Naive B cell (primary cell): ENCODE measurements around the gene PCSK5. TPM values are rescaled to one million over a fixed set of nuclear protein-coding genes. Genes with fewer than 3 reads are reported as not detected.
"Not testable (repeated sequence)": the region's sequence is repeated elsewhere in the genome, so short reads cannot be mapped to it uniquely, and the experiment has no call there.

Experiments used
- ATAC-seq, 2 donors: fragments of 150-1000 bp; cut with Tn5 transposase; 2 replicates each; pipeline ENCODE4 v1.10.0; 2021; ENCODE audit warnings: low read depth in 2 of 2, mild to moderate bottlenecking in 2 of 2, moderate library complexity in 2 of 2
- DNase-seq: peaks from one replicate; pipeline ENCODE4 v3.0.0; 2022
- H3K27ac Mint-ChIP-seq, 6 donors: one replicate each; pipeline ENCODE4 v1.8.0; 2020 to 2022; ENCODE audit warnings: mild to moderate bottlenecking in 6 of 6, mixed read lengths in 6 of 6, moderate library complexity in 5 of 6, inconsistent platforms in 2 of 6
- H3K27me3 Mint-ChIP-seq, 3 donors: one replicate each; pipeline ENCODE4 v1.8.0; 2021 to 2022; ENCODE audit warnings: mixed read lengths in 3 of 3, mild to moderate bottlenecking in 1 of 3
- H3K36me3 Mint-ChIP-seq, 2 donors: one replicate each; pipeline ENCODE4 v1.8.0; 2020 to 2022; ENCODE audit warnings: mixed read lengths in 2 of 2, inconsistent platforms in 1 of 2, mild to moderate bottlenecking in 1 of 2
- H3K4me1 Mint-ChIP-seq, 3 donors: one replicate each; pipeline ENCODE4 v1.8.0; 2020 to 2022; ENCODE audit warnings: mixed read lengths in 3 of 3, inconsistent platforms in 1 of 3, mild to moderate bottlenecking in 1 of 3, moderate library complexity in 1 of 3
- H3K4me3 Mint-ChIP-seq, 8 donors: one replicate each; pipeline ENCODE4 v1.8.0; 2020 to 2022; ENCODE audit warnings: mild to moderate bottlenecking in 8 of 8, mixed read lengths in 8 of 8, moderate library complexity in 8 of 8, inconsistent platforms in 2 of 8
- H3K9me3 Mint-ChIP-seq, 7 donors: one replicate each; pipeline ENCODE4 v1.8.0; 2020 to 2022; ENCODE audit warnings: mixed read lengths in 7 of 7, mild to moderate bottlenecking in 5 of 7, inconsistent platforms in 2 of 7, moderate library complexity in 1 of 7
- polyA plus RNA-seq, 6 donors: library from polyadenylated mRNA; unstranded; fragments of 300-500 nt; fragmentation: Illumina TruSeq; gene quantifications; one replicate each; pipeline ENCODE4 v1.2.3, GENCODE V29; 2021; ENCODE audit warnings: low read depth in 6 of 6

PCSK5 gene
- polyA plus RNA-seq, 6 donors from 2014 or later = 0.05 TPM; not detected in 5

- Mint-ChIP-seq H3K27ac (peak overlapping the region in 1 of 6 donors; percentile 32), H3K4me1 (no peaks in the 10 kb centered on the region), H3K4me3 (no peak overlapping the region), H3K9me3 (peaks cover 0 to 3% (median 0%) of the 10 kb centered on the region in 7 donors), H3K27me3 (peaks cover 8 to 29% (median 13%) of the 10 kb centered on the region in 3 donors), H3K36me3 (no peaks in the 10 kb centered on the region)
- ATAC-seq (no peak), DNase-seq (no peak)
Observed at GRCh38 chr9:76321195-76321828, 430.8 kb downstream of the PCSK5 start.

GRCh38 chr9:76322810-76323209 is 432.3 kb downstream of the PCSK5 start:
- peaks cover 0 to 3% (median 0%) of the 10 kb centered on the region in 7 donors for H3K9me3 Mint-ChIP-seq
- no peak overlapping the region for H3K27ac Mint-ChIP-seq

GRCh38 chr9:76323490-76323889 is 433.0 kb downstream of the PCSK5 start:
- H3K27ac Mint-ChIP-seq = no peak overlapping the region
- H3K27me3 Mint-ChIP-seq = peaks cover 14 to 26% (median 18%) of the 10 kb centered on the region in 3 donors
- DNase-seq (no peak), ATAC-seq (no peak)
- no peak overlapping the region for H3K4me3 Mint-ChIP-seq
- H3K36me3 Mint-ChIP-seq = no peaks in the 10 kb centered on the region
- no peaks in the 10 kb centered on the region for H3K4me1 Mint-ChIP-seq
- peaks cover 0 to 3% (median 0%) of the 10 kb centered on the region in 7 donors for H3K9me3 Mint-ChIP-seq

More at GRCh38 chr9:76322810-76323209, 432.3 kb downstream of the PCSK5 start:
- Mint-ChIP-seq H3K36me3 (no peaks in the 10 kb centered on the region), H3K27me3 (peaks cover 8 to 25% (median 13%) of the 10 kb centered on the region in 3 donors), H3K4me3 (no peak overlapping the region), H3K4me1 (no peaks in the 10 kb centered on the region)
- DNase-seq (no peak), ATAC-seq (no peak)

GRCh38 chr9:76324030-76324429 is 433.6 kb downstream of the PCSK5 start:
- H3K4me1 Mint-ChIP-seq, ATAC-seq, H3K27ac Mint-ChIP-seq, H3K9me3 Mint-ChIP-seq, H3K36me3 Mint-ChIP-seq, H3K4me3 Mint-ChIP-seq, DNase-seq: not testable (repeated sequence)
- H3K27me3 Mint-ChIP-seq = peaks cover 16 to 28% (median 16%) of the 10 kb centered on the region in 3 donors

GRCh38 chr9:76330034-76330433 is 439.6 kb downstream of the PCSK5 start:
- Mint-ChIP-seq H3K27me3 (peaks cover 19 to 32% (median 31%) of the 10 kb centered on the region in 3 donors), H3K27ac (no peak overlapping the region), H3K36me3 (no peaks in the 10 kb centered on the region), H3K4me1 (no peaks in the 10 kb centered on the region), H3K9me3 (peaks cover 0 to 5% (median 2%) of the 10 kb centered on the region in 7 donors), H3K4me3 (no peak overlapping the region)
- DNase-seq = no peak
- no peak for ATAC-seq

GRCh38 chr9:76333388-76333787 is 442.9 kb downstream of the PCSK5 start:
- Mint-ChIP-seq H3K4me3 (no peak overlapping the region), H3K36me3 (no peaks in the 10 kb centered on the region), H3K9me3 (peaks cover 0 to 3% (median 2%) of the 10 kb centered on the region in 7 donors), H3K27me3 (peaks cover 18 to 31% (median 28%) of the 10 kb centered on the region in 3 donors), H3K27ac (no peak overlapping the region), H3K4me1 (no peaks in the 10 kb centered on the region)
- ATAC-seq (no peak), DNase-seq (no peak)

GRCh38 chr9:76333964-76334363 is 443.5 kb downstream of the PCSK5 start:
- peaks cover 16 to 33% (median 31%) of the 10 kb centered on the region in 3 donors for H3K27me3 Mint-ChIP-seq
- H3K4me3 Mint-ChIP-seq = no peak overlapping the region
- peaks cover 0 to 3% (median 2%) of the 10 kb centered on the region in 7 donors for H3K9me3 Mint-ChIP-seq
- no peaks in the 10 kb centered on the region for H3K4me1 Mint-ChIP-seq
- no peak for ATAC-seq
- H3K36me3 Mint-ChIP-seq = no peaks in the 10 kb centered on the region
- no peak for DNase-seq
- no peak overlapping the region for H3K27ac Mint-ChIP-seq

GRCh38 chr9:76336027-76336426 is 445.6 kb downstream of the PCSK5 start:
- H3K9me3 Mint-ChIP-seq = peaks cover 0 to 6% (median 2%) of the 10 kb centered on the region in 7 donors
- no peak for DNase-seq
- no peaks in the 10 kb centered on the region for H3K4me1 Mint-ChIP-seq
- no peak overlapping the region for H3K4me3 Mint-ChIP-seq
- ATAC-seq = no peak
- H3K27me3 Mint-ChIP-seq = peaks cover 5 to 40% (median 35%) of the 10 kb centered on the region in 3 donors
- H3K27ac Mint-ChIP-seq = peak overlapping the region in 1 of 6 donors; percentile 40
- H3K36me3 Mint-ChIP-seq = no peaks in the 10 kb centered on the region

- peaks cover under 1 to 6% (median 2%) of the 10 kb centered on the region in 7 donors for H3K9me3 Mint-ChIP-seq
- peaks cover 11 to 51% (median 29%) of the 10 kb centered on the region in 3 donors for H3K27me3 Mint-ChIP-seq
- H3K36me3 Mint-ChIP-seq = peaks cover 0 to 2% of the 10 kb centered on the region in 2 donors
- no peak for ATAC-seq
- DNase-seq = no peak
- peak overlapping the region in 1 of 6 donors; percentile 1 for H3K27ac Mint-ChIP-seq
- no peak overlapping the region for H3K4me3 Mint-ChIP-seq
- H3K4me1 Mint-ChIP-seq = no peaks in the 10 kb centered on the region
Observed at GRCh38 chr9:76338418-76338817, 447.9 kb downstream of the PCSK5 start.

- Mint-ChIP-seq H3K36me3 (peaks cover 0 to 7% of the 10 kb centered on the region in 2 donors), H3K4me1 (no peaks in the 10 kb centered on the region), H3K27ac (no peak overlapping the region), H3K9me3 (peaks cover 3 to 8% (median 4%) of the 10 kb centered on the region in 7 donors), H3K27me3 (peaks cover 17 to 48% (median 27%) of the 10 kb centered on the region in 3 donors), H3K4me3 (no peak overlapping the region)
- DNase-seq (no peak), ATAC-seq (no peak)
Observed at GRCh38 chr9:76341616-76342015, 451.1 kb downstream of the PCSK5 start.

GRCh38 chr9:76342201-76342600 is 451.7 kb downstream of the PCSK5 start:
- Mint-ChIP-seq H3K4me1 (no peaks in the 10 kb centered on the region), H3K27ac (no peak overlapping the region), H3K9me3 (peaks cover 3 to 8% (median 4%) of the 10 kb centered on the region in 7 donors), H3K36me3 (peaks cover 0 to 7% of the 10 kb centered on the region in 2 donors), H3K4me3 (no peak overlapping the region), H3K27me3 (peaks cover 19 to 48% (median 27%) of the 10 kb centered on the region in 3 donors)
- ATAC-seq = no peak
- DNase-seq = no peak

GRCh38 chr9:76342858-76343257 is 452.4 kb downstream of the PCSK5 start:
- H3K36me3 Mint-ChIP-seq = peaks cover 0 to 7% of the 10 kb centered on the region in 2 donors
- H3K4me3 Mint-ChIP-seq = no peak overlapping the region
- DNase-seq = no peak
- H3K9me3 Mint-ChIP-seq = peaks cover 3 to 8% (median 4%) of the 10 kb centered on the region in 7 donors
- peak overlapping the region in 1 of 6 donors; percentile 8 for H3K27ac Mint-ChIP-seq
- H3K27me3 Mint-ChIP-seq = peaks cover 20 to 48% (median 27%) of the 10 kb centered on the region in 3 donors
- ATAC-seq = no peak
- H3K4me1 Mint-ChIP-seq = no peaks in the 10 kb centered on the region

- Mint-ChIP-seq H3K27me3 (peaks cover 11 to 16% (median 16%) of the 10 kb centered on the region in 3 donors), H3K9me3 (no peaks in the 10 kb centered on the region), H3K36me3 (no peaks in the 10 kb centered on the region), H3K4me1 (no peaks in the 10 kb centered on the region), H3K4me3 (no peak overlapping the region), H3K27ac (no peak overlapping the region)
- ATAC-seq = no peak
- no peak for DNase-seq
Observed at GRCh38 chr9:76349865-76350264, 459.4 kb downstream of the PCSK5 start.

- no peak for ATAC-seq
- no peak for DNase-seq
- H3K36me3 Mint-ChIP-seq = no peaks in the 10 kb centered on the region
- no peak overlapping the region for H3K27ac Mint-ChIP-seq
- peaks cover 11 to 16% (median 16%) of the 10 kb centered on the region in 3 donors for H3K27me3 Mint-ChIP-seq
- no peaks in the 10 kb centered on the region for H3K4me1 Mint-ChIP-seq
- no peak overlapping the region for H3K4me3 Mint-ChIP-seq
- H3K9me3 Mint-ChIP-seq = no peaks in the 10 kb centered on the region
Observed at GRCh38 chr9:76351006-76351405, 460.5 kb downstream of the PCSK5 start.
